Measurements from ENCODE around the gene E2F4.

- TF ChIP-seq CTCF (IDR thresholded peaks at IDR 0.05; ENCODE audit: poor library complexity) = no peak
- no peak for TF ChIP-seq EZH2 (IDR thresholded peaks at IDR 0.05; ENCODE audit: borderline replicate concordance)
- TF ChIP-seq EZH2phosphoT487 (IDR thresholded peaks at IDR 0.05; ENCODE audit: low read depth, severe bottlenecking, unreplicated experiment) = no peak
These were observed 39.1 kb downstream of the E2F4 start for GRCh38 chr16:67230809-67231660.
